ENCODE data around the gene RILPL2. TPM values are rescaled to one million over a fixed set of nuclear protein-coding genes. Genes with fewer than 3 reads are reported as not detected.

Gene RILPL2, protein sequence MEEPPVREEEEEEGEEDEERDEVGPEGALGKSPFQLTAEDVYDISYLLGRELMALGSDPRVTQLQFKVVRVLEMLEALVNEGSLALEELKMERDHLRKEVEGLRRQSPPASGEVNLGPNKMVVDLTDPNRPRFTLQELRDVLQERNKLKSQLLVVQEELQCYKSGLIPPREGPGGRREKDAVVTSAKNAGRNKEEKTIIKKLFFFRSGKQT
- total RNA-seq (2022; extraction: Qiagen RNA extraction), result 1.5 to 1.6 TPM (median 1.5 TPM) in 5 replicates

DNA sequence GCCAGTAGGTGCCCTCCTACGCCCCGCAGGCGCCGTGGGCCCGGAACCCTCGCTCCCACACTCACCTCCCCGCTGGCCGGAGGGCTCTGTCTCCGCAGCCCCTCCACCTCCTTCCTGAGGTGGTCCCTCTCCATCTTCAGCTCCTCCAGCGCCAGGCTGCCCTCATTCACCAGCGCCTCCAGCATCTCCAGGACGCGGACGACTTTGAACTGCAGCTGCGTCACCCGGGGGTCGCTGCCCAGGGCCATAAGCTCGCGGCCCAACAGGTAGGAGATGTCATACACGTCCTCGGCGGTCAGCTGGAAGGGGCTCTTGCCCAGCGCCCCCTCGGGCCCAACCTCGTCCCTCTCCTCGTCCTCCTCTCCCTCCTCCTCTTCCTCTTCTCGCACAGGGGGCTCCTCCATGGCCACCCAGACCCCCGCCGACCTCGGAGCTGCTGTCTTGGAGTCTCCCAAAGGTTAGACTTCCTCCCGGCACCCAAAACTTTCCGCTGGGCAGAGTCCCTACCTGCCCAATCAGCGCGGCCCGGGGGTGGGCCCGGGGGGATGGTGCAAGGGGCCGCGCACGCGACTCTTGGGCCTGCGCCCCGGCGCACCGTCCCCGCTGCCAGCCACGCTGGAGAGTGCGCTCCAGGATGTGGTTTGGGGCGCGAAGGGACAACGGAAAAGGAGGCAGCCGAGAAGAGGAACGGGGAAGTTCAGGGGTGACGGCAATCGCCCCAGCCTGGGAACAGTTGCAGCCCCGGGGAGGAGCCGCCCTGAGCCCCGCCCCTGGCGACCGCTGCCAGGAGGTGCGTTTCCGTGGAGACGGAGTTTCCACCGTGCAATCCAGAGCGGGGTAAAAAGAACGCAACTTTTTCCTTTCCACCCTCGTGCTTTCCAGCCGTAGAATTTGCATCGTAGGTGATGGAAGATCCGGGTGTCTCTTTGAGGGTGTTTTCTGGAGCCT, at the start of gene RILPL2:
Gene RILPL2 (minus strand): TSS at position 668 of the 948 bp plus-strand sequence. CDS start 264 bp downstream, at position 404.

DNA sequence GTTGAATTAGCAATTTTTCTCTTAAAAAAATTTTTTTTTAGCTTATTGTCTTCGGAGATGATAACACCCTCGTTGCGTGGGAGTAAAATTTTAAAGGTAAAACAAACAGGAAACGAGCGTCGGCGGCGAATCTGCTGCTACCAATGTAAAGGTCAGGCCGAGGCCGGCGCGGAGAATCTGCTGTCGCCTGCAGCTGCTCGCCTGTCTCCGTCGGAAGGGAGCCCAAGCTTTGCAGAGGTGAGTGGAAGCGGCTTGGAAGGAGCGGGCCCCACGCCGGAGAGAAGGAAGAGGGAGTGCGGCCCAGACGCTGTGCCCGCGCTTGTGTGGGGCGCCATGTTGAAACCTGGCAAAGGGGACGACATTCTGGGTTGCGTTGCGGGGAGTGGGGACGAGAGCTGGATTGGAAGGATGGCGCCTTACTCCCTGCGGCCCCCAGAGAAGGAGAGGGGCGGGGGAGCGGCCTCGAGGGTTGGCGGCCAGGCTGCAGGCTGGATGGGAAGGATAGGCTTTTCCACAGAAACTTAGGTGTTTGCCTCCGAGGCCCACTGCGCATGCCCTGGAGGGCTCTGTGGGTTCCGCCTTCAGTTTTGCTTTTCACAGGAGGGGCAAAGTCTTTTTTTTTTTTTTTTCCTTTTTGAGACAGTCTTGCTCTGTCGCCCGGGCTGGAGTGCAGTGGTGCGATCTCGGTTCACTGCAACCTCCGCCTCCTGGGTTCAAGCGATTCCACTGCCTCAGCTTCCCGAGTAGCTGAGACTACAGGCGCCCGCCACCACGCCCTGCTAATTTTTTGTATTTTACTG, 21.7 kb upstream of the RILPL2 start, which contains the start of gene SNRNP35:
Gene SNRNP35 (plus strand): TSS at position 160 of the 800 bp plus-strand sequence. CDS start 7,402 bp downstream, outside the sequence.

Other genes with a start within 250 kb of the RILPL2 start
- gene MPHOSPH9, start 203.5 kb downstream of the RILPL2 start, total RNA-seq (2022; extraction: Qiagen RNA extraction), result 20.0 to 27.1 TPM (median 26.4 TPM) in 5 replicates
- gene MTRFR, start 203.2 kb downstream of the RILPL2 start, total RNA-seq (2022; extraction: Qiagen RNA extraction), result 13.2 to 19.6 TPM (median 16.2 TPM) in 5 replicates
- 104 to 174 TPM (median 169 TPM) in 5 replicates for gene CDK2AP1, start 164.8 kb downstream of the RILPL2 start, total RNA-seq (2022; extraction: Qiagen RNA extraction)
- 18.7 to 33.7 TPM (median 28.6 TPM) in 5 replicates for gene SBNO1, start 71.8 kb downstream of the RILPL2 start, total RNA-seq (2022; extraction: Qiagen RNA extraction)
- 46.3 to 69.2 TPM (median 62.1 TPM) in 5 replicates for gene KMT5A, start 52.6 kb downstream of the RILPL2 start, total RNA-seq (2022; extraction: Qiagen RNA extraction)
- gene SNRNP35, start 21.5 kb upstream of the RILPL2 start, total RNA-seq (2022; extraction: Qiagen RNA extraction), result 20.6 to 21.4 TPM (median 21.2 TPM) in 5 replicates
- 8.8 to 15.1 TPM (median 12.5 TPM) in 5 replicates for gene RILPL1, start 97.0 kb upstream of the RILPL2 start, total RNA-seq (2022; extraction: Qiagen RNA extraction)
- gene TMED2, start 147.9 kb upstream of the RILPL2 start, total RNA-seq (2022; extraction: Qiagen RNA extraction), result 166 to 233 TPM (median 214 TPM) in 5 replicates
- 27.0 to 31.2 TPM (median 30.8 TPM) in 5 replicates for gene DDX55, start 165.4 kb upstream of the RILPL2 start, total RNA-seq (2022; extraction: Qiagen RNA extraction)
- 31.5 to 38.0 TPM (median 33.1 TPM) in 5 replicates for gene EIF2B1, start 197.0 kb upstream of the RILPL2 start, total RNA-seq (2022; extraction: Qiagen RNA extraction)
- gene GTF2H3, start 197.1 kb upstream of the RILPL2 start, total RNA-seq (2022; extraction: Qiagen RNA extraction), result 25.0 to 33.8 TPM (median 31.4 TPM) in 5 replicates
- gene TCTN2, start 234.4 kb upstream of the RILPL2 start, total RNA-seq (2022; extraction: Qiagen RNA extraction), result 11.9 to 13.7 TPM (median 13.2 TPM) in 5 replicates

All from A549 treated with dexamethasone at 1 μM for 4 hours (cell line).